ENCODE results near the gene CLEC16A. TPM values are rescaled to one million over a fixed set of nuclear protein-coding genes. Genes with fewer than 3 reads are reported as not detected.

The CLEC16A gene
- total and polyA plus RNA-seq, 8 donors = 17.6 to 38.6 (median 21.6) TPM

DNA sequence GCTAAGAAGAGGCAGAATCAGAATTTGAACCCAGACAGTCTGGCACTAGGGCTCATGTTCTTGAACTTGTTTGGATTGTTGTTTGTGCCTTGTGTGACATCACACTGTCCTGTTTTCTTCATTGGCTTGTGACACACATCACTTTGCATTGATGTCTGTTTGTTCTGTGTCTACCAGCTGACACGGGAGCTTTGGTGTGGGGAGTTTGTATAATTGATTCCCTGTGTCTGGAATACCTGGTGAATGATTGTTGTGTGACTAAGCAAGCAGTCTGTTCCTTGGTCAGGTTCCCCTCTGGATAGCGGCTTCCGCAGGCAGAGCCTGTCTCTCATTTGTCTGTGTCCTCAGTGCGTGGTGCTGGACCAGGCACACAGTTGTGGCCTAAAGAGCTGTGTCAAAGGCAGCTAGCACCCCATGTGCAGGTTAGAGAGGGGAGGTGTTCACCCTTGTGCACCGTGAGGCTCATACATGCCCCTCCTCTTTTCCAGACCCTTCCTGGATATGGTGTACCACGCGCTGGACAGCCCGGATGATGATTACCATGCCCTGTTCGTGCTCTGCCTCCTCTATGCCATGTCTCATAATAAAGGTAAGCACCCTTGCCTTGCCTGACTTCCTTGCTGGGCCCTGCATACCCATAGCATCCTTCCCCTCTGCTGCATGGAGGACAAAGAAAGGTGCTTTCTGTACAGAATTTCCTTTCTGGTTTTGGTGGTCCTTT is 80.1 kb downstream of the CLEC16A start:
- H3K36me3 ChIP-seq = peaks cover 0 to 90% of the 10 kb centered on the region in 2 donors
- H3K9me3 ChIP-seq = peaks cover 0 to 25% of the 10 kb centered on the region in 2 donors
- TF ChIP-seq, protein P1, sequence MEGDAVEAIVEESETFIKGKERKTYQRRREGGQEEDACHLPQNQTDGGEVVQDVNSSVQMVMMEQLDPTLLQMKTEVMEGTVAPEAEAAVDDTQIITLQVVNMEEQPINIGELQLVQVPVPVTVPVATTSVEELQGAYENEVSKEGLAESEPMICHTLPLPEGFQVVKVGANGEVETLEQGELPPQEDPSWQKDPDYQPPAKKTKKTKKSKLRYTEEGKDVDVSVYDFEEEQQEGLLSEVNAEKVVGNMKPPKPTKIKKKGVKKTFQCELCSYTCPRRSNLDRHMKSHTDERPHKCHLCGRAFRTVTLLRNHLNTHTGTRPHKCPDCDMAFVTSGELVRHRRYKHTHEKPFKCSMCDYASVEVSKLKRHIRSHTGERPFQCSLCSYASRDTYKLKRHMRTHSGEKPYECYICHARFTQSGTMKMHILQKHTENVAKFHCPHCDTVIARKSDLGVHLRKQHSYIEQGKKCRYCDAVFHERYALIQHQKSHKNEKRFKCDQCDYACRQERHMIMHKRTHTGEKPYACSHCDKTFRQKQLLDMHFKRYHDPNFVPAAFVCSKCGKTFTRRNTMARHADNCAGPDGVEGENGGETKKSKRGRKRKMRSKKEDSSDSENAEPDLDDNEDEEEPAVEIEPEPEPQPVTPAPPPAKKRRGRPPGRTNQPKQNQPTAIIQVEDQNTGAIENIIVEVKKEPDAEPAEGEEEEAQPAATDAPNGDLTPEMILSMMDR (IDR thresholded peaks at IDR 0.05) = no peak
- H3K27me3 ChIP-seq = no peaks in the 10 kb centered on the region
- H3K27ac ChIP-seq = no peak overlapping the region
- no peak for DNase-seq
- no peak for ATAC-seq
- H3K4me3 ChIP-seq = no peak overlapping the region
- intact Hi-C loops (cut with DNase I) = no loop called here
- no peaks in the 10 kb centered on the region for H3K4me1 ChIP-seq

DNA sequence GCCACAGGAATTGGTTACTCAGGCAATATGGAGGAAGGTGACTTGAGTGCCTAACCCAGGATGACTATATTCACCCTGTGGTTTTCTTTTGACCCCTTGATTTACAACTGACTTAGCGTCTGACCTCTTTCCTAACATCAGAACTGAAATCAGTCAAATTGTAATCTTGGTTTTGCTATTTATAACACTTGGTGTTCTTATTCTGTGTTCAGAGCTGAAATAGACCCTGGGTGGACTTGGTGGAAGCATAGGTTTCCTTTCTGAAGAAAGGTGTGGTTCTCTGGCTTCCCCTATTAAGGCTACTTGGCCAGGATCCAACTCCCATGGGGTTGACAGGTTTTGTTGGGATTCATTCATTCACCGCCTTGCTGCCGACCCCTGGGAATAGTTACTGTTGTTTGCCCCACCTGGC is 80.8 kb downstream of the CLEC16A start:
- DNase-seq = no peak
- ATAC-seq = no peak
- Histone ChIP-seq H3K36me3 (peaks cover 0 to 93% of the 10 kb centered on the region in 2 donors), H3K27ac (no peak overlapping the region), H3K4me3 (no peak overlapping the region), H3K27me3 (no peaks in the 10 kb centered on the region), H3K4me1 (no peaks in the 10 kb centered on the region), H3K9me3 (peaks cover 0 to 25% of the 10 kb centered on the region in 2 donors)
- intact Hi-C loops (cut with DNase I) = no loop called here
- TF ChIP-seq, protein P1 (IDR thresholded peaks at IDR 0.05) = no peak

DNA sequence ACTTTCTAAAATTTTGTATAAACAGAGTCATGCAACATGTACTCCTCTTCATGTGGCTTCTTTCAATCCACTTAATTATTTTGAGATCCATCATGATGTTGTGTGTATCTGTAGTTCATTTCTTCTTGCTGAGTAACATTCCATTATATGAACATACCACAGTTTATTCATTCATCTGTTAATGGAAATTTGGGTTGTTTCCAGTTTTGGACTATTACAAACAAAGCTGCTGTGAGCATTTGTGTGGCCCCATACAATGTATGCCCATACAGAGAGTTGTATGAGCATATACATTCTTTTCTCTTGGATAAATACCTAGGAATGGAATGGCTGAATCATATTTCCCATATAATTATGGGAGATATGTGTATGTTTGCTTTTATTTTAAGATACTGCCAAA is 85.6 kb downstream of the CLEC16A start:
- intact Hi-C loops (cut with DNase I) = no loop called here
- Histone ChIP-seq H3K27ac (no peak overlapping the region), H3K9me3 (peaks cover 0 to 25% of the 10 kb centered on the region in 2 donors), H3K27me3 (no peaks in the 10 kb centered on the region), H3K4me3 (no peak overlapping the region), H3K36me3 (peaks cover 0 to 82% of the 10 kb centered on the region in 2 donors), H3K4me1 (peaks cover 0 to 5% of the 10 kb centered on the region in 2 donors)
- DNase-seq (no peak), ATAC-seq (no peak)
- TF ChIP-seq, protein P1 (IDR thresholded peaks at IDR 0.05) = no peak

DNA sequence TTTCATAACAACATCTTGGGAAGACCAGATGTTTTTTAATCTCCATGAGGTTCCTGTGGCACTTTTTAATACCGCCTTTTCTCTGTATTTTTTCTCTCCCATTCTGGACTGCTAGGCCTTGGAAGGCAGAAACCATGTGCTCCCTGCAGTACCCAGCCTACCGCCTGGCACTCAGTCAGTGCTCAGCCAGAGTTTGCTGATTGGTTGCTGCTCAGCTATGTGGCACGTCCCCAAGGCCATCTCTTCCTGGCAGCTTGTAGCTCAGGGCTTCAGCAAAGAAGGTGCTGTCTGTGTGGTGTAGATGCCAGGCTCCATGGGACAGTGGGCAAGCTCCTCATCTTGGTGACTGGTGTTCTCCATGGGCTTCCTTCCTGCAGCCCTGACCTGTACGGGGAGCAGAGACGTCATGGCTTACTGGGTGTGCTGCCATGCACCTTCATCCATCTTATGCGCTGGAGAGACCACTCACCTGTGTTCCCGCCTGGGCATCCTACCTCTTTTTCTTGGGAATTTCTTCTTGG is 86.7 kb downstream of the CLEC16A start:
- H3K27ac ChIP-seq = no peak overlapping the region
- H3K9me3 ChIP-seq = peaks cover 0 to 21% of the 10 kb centered on the region in 2 donors
- TF ChIP-seq, protein P1 (IDR thresholded peaks at IDR 0.05) = no peak
- no peak for DNase-seq
- no peak overlapping the region for H3K4me3 ChIP-seq
- intact Hi-C loops (cut with DNase I) = no loop called here
- H3K27me3 ChIP-seq = no peaks in the 10 kb centered on the region
- ATAC-seq = no peak
- H3K4me1 ChIP-seq = peaks cover 0 to 5% of the 10 kb centered on the region in 2 donors
- H3K36me3 ChIP-seq = peaks cover 0 to 82% of the 10 kb centered on the region in 2 donors
